ENCODE measurements around the gene TRAK1. TPM values are rescaled to one million over a fixed set of nuclear protein-coding genes. Genes with fewer than 3 reads are reported as not detected.

The TRAK1 gene
- total RNA-seq, 1 donor from 2014 or later = 101 TPM

GRCh38 chr3:42153039-42153438 is 61.9 kb downstream of the TRAK1 start:
- no peak for DNase-seq (ENCODE audit: low spot score)

GRCh38 chr3:42157540-42158538 is 66.7 kb downstream of the TRAK1 start:
- DNase-seq (ENCODE audit: low spot score) = no peak

- DNase-seq (ENCODE audit: low spot score) = no peak
These were observed 68.0 kb downstream of the TRAK1 start for GRCh38 chr3:42159147-42159546.

DNA sequence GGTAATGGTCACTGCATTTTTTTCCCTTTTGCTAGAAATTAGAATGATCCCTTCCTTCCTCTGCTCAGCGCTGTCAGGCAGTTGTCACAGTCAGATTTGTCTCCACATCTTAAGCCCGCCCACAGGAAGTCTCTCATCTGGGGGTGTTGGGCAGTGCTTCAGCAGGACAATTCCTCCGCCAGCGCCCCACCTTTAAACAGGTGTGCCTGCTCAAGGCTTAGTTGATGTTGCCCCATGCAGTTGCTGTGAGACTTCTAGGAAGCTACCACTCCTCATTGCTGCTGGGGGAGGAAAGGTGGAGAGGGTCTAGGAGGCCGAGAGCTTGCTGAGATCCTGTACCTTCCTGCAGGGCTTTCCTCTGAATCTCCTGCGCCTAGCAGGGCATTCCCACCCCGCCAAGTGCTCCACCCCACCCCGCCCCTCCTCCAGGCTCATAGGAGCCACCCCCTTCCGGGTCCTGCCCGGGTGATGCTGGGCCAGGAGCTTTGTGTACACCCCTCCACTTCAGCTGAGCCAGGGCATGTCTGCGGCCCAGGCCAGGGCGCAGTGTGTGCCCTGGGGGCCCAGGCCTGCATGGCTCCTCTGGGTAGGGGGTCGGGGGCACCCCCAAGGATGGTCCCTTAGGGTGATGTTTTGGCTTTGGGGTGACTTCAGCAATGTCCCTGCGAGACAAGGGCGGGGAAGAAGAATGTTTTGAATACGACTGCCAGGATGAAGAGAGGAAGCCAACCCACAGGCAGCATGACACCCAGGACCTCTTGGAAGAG is 68.7 kb downstream of the TRAK1 start:
- DNase-seq (ENCODE audit: low spot score) = peak; percentile 78

DNA sequence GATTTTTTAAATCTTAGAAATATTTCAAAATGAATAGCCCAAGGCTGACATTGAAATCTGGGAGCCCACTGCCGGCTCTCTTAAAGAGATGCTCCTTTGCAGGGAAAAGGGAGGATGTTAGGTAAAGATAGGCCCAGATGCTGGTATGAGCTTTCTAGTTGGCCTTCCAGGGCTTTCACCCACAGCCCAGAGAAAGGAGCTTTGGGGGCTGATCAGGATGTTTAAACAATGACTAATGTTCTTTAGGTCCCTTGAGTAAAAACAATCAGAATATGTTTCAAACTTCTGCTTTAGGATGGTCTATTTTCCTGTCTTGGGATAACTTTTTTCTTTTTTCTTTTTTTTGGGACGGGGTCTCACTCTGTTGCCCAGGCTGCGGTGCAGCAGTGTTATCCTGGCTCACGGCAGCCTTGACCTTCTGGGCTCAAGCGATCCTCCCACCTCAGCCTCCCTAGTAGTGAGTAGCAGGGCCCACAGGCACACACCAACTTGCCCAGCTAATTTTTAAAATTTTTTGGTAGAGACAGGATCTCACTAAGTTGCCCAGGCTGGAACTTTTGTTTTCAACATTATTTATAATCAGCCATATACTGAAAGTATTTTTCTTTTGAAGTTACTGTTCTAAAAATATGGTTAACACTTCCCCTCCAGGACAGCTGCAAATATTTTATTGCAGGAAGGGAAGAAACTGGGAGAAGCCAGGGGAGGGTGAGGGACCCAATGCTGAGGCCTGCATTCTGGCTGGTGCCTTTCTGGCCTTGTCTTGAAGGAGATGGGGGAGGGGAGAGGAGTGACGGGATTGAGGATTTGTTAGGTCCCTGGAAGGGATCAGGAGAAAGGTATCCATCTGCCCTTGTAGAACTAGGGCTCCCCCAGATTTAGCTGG is 70.1 kb downstream of the TRAK1 start:
- DNase-seq (ENCODE audit: low spot score) = no peak

GRCh38 chr3:42162462-42162861 is 71.3 kb downstream of the TRAK1 start:
- DNase-seq (ENCODE audit: low spot score) = no peak

GRCh38 chr3:42163622-42164244 is 72.6 kb downstream of the TRAK1 start:
- DNase-seq (ENCODE audit: low spot score) = no peak

DNA sequence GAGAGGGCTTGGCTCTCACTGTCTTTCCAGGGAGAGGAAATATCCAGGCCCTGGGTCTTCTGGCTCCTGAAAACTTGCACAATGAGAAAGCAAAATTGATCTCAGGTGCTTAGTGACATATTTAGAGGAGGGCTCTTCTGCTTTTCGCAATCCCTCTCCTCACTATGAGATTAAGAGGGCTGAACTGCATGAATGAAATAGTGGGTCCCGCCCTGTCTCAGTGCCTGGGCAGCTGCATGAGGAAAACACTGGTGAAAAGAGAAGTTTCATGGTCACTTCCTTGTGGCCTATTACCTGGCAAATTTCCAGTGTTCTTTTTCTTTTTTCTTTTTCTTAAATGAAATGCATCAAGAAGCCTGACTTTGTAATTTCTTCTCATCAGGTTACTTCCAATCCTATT is 73.5 kb downstream of the TRAK1 start:
- DNase-seq (ENCODE audit: low spot score) = no peak

- DNase-seq (ENCODE audit: low spot score) = no peak
These were observed 74.1 kb downstream of the TRAK1 start for GRCh38 chr3:42165211-42165610.

DNA sequence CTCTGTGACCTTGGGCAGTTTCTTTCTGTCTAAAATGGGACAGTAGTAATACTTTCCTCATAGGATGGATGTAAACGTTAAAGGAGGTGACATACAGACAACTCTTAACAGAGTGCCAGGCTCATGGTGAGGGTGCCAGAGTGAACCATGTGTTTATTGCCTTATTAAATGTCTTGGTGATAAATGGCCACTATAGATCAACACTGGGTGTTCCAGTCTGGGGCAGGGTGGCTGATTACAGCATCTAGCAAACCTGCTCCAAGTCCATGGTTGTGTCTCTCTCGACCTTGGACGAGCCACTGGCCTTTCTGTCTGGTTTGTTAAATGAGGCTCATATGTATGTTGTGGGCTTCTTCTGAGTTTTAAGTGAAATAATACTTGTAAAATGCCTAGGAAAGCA is 75.1 kb downstream of the TRAK1 start:
- DNase-seq (ENCODE audit: low spot score) = no peak

DNA sequence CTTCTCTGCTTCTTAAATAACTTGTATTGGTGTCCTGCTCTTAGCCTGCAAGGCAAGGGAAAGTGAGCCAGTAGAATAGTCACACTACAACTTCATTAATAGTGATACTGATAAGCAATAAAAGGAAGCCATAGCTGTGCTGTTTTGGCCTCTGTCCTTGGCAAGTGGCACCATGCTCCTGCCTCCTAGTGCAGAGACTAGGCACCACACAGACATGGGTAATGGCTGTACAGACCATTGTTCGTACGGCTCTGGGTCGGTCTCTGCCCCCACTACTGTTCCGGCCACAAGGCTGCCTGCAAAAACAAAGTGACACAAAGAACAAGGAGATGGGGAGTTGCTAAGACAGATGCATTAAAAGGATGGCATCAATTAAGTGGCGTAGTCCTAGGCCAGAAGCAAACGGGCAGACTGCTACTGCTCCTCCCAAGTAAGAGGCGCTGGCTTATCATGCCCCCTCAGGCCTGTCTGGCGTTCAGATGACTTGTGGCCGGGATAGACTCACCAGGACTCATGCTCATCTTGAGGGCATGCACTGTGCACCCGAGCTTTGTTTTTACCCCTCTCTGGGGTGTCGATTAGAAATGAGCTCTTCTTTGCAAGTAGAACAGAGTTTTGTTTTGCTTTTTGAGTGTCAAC is 75.6 kb downstream of the TRAK1 start:
- DNase-seq (ENCODE audit: low spot score) = no peak

DNA sequence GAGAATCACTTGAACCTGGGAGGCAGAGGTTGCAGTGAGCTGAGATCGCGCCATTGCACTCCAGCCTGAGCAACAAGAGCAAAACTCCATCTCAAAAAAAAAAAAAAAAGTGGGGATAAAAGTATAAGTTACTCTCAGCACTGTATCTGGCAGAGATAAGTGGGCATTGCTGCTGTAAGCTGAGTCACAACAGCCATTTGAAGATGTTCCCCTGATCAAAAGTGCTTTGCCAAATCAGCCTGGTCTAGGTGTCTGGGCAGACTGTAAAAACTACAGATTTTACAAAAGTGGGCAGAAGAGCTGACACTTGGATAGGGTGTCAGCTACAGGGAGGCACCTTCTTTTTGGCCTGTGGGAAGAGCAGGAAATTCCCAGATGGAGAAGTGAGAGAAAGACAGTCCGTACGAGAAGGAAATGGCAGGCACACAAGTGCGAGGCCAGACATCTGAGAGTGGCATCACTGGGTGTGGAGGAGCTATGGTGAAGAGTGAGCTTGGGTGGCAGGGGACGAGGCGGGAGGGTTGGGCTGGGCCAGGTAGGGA is 78.5 kb downstream of the TRAK1 start:
- DNase-seq (ENCODE audit: low spot score) = no peak

DNA sequence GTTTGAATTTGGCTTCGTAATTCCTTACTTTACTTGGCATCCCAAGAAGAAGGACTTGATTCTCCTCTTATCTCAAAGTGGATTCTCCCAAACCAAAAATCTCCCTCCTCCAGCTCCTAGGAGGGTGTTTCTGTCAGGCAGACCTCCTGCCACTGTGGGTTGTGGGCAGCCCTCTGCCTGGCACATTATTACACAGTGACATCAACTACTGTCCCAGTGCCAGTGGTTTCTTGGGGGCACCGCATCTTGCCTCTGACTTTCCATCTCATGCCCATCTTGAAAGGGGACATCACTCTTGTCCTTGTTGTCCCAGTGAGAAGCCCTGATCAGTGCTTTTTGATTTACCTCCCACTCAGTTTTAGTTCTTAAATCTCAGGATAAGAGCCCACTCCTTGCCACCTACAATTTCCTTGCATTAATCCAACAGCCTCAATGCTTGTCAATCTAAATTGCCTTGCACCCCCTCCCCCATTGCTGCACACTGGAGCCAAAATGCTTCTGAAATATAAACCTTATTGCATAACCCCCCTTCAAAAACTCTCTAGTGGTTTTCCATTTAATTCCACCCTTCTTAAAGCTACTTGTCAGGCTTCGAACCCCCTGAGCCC is 81.0 kb downstream of the TRAK1 start:
- no peak for DNase-seq (ENCODE audit: low spot score)

- DNase-seq (ENCODE audit: low spot score) = no peak
These were observed 82.2 kb downstream of the TRAK1 start for GRCh38 chr3:42173307-42173706.

DNA sequence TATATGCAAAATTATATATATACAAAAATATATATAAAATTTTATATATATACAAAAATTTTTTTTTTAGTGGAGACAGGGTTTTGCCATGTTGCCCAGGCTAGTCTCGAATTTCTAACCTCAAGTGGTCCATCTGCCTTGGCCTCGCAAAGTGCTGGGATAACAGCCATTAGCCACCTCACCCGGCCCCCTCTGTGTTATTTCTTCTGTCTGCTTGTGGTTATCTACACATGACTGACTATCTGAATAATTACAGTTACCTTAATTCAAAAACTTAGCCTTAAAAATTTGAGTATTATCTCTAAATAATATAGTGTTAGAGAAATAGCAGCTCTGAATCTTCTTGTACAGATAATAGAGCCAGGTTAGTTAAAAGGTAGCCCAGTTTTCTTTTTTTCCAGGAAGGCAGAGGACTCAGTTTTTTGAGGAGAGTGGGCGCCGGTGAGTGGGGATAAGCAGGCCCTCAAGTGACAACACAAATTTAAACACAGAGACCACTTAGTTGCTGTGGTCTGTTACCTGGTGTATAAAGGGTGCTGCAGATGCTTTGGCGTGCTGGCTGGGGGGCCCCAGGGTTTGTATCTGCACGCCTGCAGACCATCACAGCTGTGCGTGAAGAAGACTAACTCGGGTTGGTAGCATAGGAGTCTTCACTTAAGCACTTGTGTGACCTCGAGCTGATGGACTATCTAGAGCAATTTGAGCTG is 83.7 kb downstream of the TRAK1 start:
- no peak for DNase-seq (ENCODE audit: low spot score)

DNA sequence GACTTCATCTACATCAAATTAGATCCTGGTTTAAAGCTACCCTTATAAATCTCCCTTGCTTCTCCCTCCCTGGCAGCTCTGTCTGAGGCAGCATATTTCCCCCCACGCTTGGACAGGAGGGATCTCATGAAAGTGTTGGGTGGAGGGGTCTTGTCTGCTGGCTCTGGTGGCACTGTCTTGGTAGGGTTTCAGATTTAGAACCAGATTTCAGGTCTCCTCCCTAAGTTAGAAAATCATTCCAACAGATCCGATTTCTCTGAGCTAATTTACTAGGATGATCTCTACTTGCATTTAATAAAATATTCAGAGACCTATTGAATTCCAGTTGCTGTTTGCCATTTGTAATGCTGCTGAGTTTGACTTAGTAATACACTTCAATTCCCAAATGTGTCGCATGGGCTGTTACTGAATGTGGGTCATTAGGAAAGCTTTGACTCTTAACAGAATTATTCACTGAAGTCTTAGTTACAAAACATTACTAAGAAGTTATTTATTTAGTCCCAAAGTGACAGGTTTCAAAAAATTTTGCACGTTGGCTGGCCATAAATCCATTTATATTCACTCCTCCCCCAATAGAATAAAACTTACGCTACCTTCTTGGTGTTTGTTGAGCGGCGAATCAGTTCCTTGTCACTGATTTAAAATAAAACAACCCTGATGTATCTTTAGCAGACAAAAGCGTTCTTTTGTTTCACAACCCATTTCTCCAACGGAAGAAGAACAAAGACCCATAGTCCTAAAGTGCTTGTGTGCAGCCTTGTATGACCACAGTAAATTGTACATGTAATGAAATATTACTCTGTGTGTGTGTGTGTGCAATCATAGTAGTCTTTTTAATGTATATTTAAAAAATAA is 84.5 kb downstream of the TRAK1 start:
- no peak for DNase-seq (ENCODE audit: low spot score)

- no peak for DNase-seq (ENCODE audit: low spot score)
These were observed 85.3 kb downstream of the TRAK1 start for GRCh38 chr3:42176242-42177034.

Measured in mucosa of gallbladder (tissue), 1 donor.